ENCODE data around the gene PLAAT1. TPM values are rescaled to one million over a fixed set of nuclear protein-coding genes. Genes with fewer than 3 reads are reported as not detected.

The PLAAT1 gene
- total and polyA plus RNA-seq, 12 donors: 1.0 to 11.3 (median 7.4) TPM

GRCh38 chr3:193248848-193249468 is 7.9 kb downstream of the PLAAT1 start:
- 49 to 99% methylated on average over 2 of the region's 2 CpGs for WGBS, 2 donors
- Histone ChIP-seq H3K4me1 (no peaks in the 10 kb centered on the region), H3K27me3 (peaks cover 0 to 7% (median 0%) of the 10 kb centered on the region in 7 donors), H3K27ac (no peak overlapping the region), H3K4me3 (no peak overlapping the region), H3K9me3 (peaks cover 3 to 49% (median 27%) of the 10 kb centered on the region in 11 donors), H3K36me3 (no peaks in the 10 kb centered on the region)
- DNase-seq: no peak
- ATAC-seq: no peak
- no peak for TF ChIP-seq CTCF (IDR thresholded peaks at IDR 0.05)
- intact Hi-C loops (cut with DNase I): no loop called here

GRCh38 chr3:193250492-193250891 is 9.5 kb downstream of the PLAAT1 start:
- intact Hi-C loops (cut with DNase I): no loop called here
- H3K4me3 ChIP-seq: no peak overlapping the region
- H3K36me3 ChIP-seq: no peaks in the 10 kb centered on the region
- ATAC-seq: no peak
- no peak for DNase-seq
- no peak overlapping the region for H3K27ac ChIP-seq
- H3K9me3 ChIP-seq: peaks cover 3 to 49% (median 27%) of the 10 kb centered on the region in 11 donors
- TF ChIP-seq CTCF (IDR thresholded peaks at IDR 0.05): no peak
- peaks cover 0 to 7% (median 0%) of the 10 kb centered on the region in 7 donors for H3K27me3 ChIP-seq
- 88 to 90% methylated on average over 4 of the region's 4 CpGs for WGBS, 2 donors
- H3K4me1 ChIP-seq: no peaks in the 10 kb centered on the region

- Histone ChIP-seq H3K27me3 (peaks cover 0 to 7% (median 0%) of the 10 kb centered on the region in 7 donors), H3K4me3 (no peak overlapping the region), H3K4me1 (no peaks in the 10 kb centered on the region), H3K36me3 (no peaks in the 10 kb centered on the region), H3K9me3 (peaks cover 0 to 19% (median 8%) of the 10 kb centered on the region in 11 donors), H3K27ac (no peak overlapping the region)
- DNase-seq (no peak), ATAC-seq (no peak)
- WGBS, 2 donors: 59 to 76% methylated on average over 3 of the region's 3 CpGs
- TF ChIP-seq CTCF (IDR thresholded peaks at IDR 0.05): peak in 1 of 9 donors; percentile 24
- intact Hi-C loops (cut with DNase I): no loop called here
These were observed 13.1 kb downstream of the PLAAT1 start for GRCh38 chr3:193253986-193254660.

DNA sequence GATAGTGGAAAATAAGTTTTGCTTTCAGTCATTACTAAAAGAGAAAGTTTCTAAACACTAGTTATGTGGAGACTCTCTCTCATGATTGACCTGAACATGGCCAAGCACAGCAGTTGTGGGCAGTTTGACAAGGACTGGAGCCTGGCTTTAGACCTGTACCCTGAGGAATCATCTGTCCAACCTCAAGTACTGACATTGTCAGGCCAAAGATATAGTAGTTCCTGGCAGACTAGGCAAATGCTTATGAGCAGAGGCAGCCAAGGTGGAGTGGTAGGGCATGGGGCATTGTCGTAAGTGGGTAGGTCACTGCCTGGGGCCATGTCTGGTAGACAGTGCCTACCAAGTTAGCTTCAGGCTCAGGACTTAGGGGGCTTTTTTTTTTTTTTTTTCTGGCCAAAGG is 20.9 kb downstream of the PLAAT1 start:
- H3K27me3 ChIP-seq: no peaks in the 10 kb centered on the region
- DNase-seq: no peak
- peak in 5 of 8 donors; percentile 28 to 82 (median 59) for ATAC-seq
- no peak for TF ChIP-seq CTCF (IDR thresholded peaks at IDR 0.05)
- no peaks in the 10 kb centered on the region for H3K9me3 ChIP-seq
- no peaks in the 10 kb centered on the region for H3K4me1 ChIP-seq
- H3K27ac ChIP-seq: no peak overlapping the region
- H3K36me3 ChIP-seq: no peaks in the 10 kb centered on the region
- 68 to 88% methylated on average over 1 of the region's 1 CpG for WGBS, 2 donors
- no peak overlapping the region for H3K4me3 ChIP-seq
- intact Hi-C loops (cut with DNase I): loop anchor here in 1 of 10 donors (2.0 kb wide), 1 partner anchor 43 kb away; no protein-coding TSS in a partner anchor

Data from heart right ventricle (tissue), 16 donors.